COLO829 (cell line): Measurements from ENCODE around the gene TRIM14.

Experiments used
- DNase-seq: peaks from one replicate; pipeline ENCODE4 v3.0.0; 2012; ENCODE audit warnings: low spot score

Gene TRIM14, protein sequence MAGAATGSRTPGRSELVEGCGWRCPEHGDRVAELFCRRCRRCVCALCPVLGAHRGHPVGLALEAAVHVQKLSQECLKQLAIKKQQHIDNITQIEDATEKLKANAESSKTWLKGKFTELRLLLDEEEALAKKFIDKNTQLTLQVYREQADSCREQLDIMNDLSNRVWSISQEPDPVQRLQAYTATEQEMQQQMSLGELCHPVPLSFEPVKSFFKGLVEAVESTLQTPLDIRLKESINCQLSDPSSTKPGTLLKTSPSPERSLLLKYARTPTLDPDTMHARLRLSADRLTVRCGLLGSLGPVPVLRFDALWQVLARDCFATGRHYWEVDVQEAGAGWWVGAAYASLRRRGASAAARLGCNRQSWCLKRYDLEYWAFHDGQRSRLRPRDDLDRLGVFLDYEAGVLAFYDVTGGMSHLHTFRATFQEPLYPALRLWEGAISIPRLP

DNA sequence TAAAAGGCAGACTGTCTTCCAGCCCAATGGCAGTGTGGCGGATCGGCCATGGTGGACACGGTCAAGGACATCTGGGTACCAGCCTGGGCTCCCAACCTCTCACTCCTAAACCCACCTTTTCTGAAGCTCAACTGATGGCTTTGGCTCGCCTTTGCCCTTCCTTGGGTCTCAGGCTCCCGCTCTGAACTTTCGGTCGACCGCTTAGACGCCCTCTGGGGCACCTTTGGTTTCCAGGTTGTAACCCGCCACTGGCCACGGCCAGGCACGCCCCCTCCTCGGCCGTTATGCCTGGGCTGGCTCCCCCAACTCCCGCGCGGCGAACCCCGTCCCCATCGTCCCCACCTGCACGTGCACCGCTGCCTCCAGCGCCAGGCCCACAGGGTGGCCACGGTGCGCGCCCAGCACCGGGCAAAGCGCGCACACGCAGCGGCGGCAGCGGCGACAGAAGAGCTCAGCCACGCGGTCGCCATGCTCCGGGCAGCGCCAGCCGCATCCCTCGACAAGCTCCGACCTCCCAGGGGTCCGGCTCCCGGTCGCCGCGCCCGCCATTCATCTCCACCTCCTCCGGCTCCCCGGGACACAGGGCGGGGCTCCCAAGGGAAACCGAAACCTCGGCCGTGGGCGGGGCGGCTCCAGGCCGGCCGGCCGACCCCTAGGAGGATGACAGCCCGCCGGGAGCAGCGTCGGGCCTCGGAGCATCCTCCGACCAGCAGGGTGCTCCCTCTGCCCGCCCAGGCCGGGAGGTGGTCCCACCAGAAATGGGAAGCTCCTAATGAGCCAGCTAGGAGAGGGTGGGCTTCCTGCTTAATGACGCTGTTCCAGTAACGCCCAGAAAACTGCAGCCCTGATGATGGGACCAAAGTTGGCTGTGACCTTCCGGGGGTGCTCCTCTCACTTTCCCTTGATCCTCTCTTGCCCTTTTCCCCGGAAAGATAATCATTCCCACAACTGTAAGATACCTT, at the start of gene TRIM14:
Gene TRIM14 (minus strand): TSS at position 583 of the 962 bp plus-strand sequence. CDS start 34 bp downstream, at position 549.
- peak; percentile 58 for DNase-seq

GRCh38 chr9:98168153-98168780, 49.2 kb upstream of the TRIM14 start:
- no peak for DNase-seq

DNA sequence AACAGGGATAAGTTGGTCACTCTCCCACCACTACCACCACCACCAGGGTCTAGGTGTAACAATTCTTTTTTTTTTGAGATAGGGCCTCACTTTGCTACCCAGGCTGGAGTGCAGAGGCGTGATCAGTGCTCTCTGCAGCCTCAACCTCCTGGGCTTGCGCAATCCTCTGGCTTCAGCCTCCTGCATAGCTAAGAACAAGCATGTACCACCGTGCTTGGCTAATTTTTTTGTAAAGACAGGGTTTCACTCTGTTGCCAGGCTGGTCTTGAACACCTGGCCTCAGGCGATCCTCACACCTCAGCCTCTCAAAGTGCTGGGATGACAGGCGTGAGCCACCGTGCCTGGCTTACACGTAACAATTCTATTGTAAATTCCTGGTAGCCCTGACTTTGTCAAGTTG, 45.9 kb upstream of the TRIM14 start:
- DNase-seq = no peak

DNA sequence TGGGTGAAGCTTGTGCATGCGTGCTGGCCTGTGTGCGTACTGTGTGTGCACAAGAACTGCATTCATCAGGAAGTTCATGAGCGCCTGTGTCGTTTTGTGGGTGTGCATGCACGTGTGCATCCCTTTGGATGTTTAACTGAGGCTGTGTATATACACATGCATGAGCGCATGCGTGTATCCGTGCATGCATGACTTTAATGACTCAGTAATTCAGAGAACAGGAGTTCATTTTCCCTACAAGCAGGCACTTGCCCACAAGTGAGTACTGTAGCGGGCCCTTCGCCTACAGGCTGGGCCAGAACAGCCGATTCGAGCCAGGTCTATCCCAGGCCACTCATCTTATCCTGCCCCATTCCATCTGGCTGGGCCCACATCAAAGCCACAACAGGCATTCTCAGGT, 43.6 kb upstream of the TRIM14 start:
- no peak for DNase-seq

GRCh38 chr9:98161851-98162250, 42.8 kb upstream of the TRIM14 start:
- no peak for DNase-seq

DNA sequence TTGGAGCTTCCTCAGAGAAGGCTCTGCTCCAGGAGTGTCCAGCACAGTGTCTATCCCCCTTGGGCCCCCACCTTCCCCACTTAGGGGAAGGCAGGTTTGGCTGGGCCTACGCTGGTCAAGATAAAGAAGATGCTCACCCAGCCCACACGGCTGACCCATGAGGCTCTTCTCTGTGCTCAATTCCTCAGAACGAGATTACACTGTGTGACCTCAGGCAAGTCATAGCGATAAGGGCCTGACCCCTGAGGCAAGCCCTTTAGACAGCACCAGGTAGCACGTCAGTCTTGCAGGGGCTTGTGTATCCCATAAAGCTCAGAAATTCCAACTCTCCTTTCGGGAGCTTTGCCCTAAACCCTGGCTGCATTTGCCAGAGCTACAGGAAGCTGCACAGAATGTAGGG, 40.8 kb upstream of the TRIM14 start:
- DNase-seq = no peak

DNA sequence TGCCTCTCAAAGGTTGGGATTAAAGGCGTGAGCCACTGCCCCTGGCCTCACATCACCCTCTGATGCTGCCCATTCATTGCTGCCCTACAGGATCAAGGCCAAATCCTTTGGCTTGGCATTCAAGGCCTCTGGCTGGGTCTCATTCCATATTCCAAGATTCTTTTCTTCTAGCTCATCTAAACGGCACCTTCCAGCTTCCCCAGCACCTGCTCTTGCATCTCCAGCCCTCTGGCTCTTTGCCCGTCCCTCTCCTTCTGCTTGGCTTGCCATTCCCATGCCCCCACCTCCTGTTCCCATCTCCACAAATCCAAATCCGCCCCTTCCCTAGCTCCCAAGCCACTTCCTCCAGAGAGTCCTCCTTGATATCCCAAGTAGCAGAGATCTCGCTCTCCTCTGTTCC, 40.3 kb upstream of the TRIM14 start:
- no peak for DNase-seq

DNA sequence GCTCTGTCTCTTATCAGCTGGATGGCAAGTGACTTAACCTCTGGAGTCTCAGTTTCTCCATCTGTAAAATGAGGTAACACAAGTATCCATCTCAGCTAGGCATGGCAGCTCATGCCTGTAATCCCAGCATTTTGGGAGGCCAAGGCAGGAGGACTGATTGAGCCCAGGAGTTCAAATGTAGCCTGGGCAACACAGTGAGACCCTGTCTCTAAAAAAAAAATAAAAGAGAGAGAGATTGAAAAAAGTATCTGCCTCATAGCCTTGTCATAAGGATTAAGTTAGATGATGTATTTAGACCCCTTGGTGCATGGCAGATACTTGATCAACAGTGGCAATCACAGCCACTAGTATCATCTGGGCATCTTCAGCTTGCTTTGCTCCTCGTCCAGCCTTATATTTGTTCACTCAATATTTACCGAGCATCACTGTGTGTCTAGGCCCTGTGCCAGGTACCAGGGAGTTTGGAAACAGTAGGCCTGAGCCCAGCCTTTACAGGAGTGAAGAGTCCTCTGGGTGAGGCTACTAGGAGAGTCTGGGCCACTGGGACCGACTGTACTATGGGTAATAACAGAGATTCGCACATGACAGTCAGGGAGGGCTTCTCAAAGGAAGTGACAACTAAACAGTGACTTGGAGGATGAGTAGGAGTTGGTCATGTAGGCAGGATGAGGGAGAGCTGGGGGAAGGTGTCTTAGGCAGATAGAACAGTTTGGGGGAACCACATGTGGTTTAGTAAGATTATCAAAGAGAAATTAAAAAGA, 39.2 kb upstream of the TRIM14 start:
- DNase-seq = no peak

GRCh38 chr9:98157372-98157771, 38.4 kb upstream of the TRIM14 start:
- no peak for DNase-seq

DNA sequence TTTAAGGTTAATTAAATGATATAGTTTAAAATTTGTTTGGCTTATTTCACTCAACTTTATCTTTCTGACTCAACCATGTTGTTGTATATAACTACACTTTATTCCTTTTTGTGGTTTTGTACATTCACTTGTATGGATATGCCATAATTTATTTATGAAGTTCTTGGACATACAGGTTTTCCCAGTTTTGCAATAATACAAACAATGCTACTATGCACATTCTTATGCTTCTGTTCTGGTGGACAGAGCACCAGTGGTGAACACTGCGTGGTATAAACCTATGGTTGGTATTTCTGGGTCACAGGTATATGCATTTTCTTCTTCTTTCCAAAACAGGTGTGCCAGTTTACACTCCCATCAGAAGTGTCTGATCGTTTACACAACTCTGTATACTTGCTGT, 35.7 kb upstream of the TRIM14 start:
- DNase-seq = no peak

GRCh38 chr9:98152526-98152925, 33.5 kb upstream of the TRIM14 start:
- no peak for DNase-seq

GRCh38 chr9:98150721-98151120, 31.7 kb upstream of the TRIM14 start:
- no peak for DNase-seq

DNA sequence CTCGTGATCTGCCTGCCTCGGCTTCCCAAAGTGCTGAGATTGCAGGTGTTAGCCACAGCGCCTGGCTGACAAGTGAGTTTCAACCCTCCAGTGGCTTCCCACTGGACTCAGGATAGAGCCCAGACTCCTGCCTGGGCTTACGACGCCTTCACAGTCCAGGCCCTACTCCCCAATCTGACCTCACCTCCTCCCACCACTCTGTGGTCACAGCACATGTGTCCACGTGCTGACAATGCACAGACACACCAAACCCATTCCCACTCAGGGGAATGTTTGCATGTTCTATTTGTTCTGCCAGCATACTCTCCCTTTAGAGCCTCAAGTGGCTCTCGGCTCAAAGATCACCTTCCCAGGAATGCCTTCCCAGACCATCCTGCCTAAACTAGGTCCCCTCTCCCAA, 31.1 kb upstream of the TRIM14 start:
- DNase-seq = no peak

DNA sequence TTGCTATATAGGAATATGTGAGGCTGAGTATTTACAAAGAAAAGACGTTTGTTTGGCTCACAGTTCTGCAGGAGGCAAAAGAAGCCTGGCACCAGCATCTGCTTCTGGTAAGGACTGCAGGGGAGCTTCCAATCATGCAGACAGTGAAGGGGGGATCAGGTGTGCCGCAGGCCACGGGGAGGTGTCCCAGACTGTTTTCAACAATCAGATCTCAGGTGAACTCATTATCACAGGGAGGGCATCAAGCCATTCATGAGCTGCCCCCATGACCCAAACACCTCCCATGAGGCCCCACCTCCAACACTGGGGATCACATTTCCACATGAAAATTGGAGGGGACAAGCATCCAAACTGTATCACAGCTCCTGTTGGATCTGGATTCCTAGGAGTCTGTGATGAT, 30.4 kb upstream of the TRIM14 start:
- no peak for DNase-seq

DNA sequence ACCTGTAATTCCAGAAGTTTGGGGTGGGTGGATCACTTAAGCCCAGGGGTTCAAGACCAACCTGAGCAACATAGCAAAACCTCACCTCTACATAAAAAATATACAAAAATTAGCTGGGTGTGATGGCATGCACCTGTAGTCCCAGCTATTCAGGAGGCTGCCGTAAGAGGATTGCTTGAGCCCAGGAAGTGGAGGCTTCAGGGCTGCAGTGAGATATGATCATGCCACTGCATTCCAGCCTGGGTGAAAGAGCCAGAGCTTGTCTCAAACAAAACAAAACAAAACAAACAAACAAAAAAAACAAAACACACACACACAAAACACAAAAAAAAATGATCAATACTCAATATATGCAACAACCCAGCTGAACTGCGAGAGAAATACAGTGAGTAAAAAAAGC, 29.5 kb upstream of the TRIM14 start:
- no peak for DNase-seq

DNA sequence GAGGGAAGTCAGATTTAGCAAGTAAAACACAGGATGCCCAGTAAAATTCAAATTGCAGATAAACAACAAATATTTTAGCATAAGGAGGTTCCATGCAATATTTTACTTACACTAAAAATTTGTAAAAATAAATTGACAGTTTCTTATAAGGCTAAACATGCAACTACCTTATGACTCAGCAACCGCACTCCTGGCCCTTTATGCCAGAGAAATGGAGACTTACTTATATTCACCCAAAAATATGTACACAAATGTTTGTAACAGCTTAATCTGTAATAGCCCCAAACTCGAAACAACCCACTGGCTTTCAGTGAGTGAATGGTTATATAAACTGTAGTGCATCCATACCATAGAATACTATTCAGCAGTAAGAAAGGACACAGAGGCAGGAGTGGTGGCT, 28.6 kb upstream of the TRIM14 start:
- DNase-seq = no peak

GRCh38 chr9:98146101-98146991, 27.3 kb upstream of the TRIM14 start:
- DNase-seq = no peak

DNA sequence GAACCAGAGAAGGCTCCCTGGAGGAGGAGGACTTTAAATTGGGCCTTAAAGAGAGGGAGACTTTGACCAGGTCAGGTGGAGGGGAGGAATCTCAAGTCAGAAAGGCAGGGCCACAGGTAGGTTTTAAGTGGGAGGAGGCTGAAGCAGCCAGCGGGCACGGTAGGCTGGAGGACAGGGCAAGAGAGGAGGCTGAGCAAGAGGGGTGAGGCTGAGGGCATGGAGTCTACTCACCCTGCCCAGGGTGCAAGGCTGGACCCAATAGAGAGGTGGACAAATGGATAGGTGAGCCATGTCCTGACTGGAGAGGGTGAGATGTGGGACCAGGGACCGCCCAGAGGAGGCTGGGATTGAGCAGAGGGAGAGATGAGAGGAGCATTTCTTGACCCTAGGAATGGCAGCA, 25.6 kb upstream of the TRIM14 start:
- no peak for DNase-seq

DNA sequence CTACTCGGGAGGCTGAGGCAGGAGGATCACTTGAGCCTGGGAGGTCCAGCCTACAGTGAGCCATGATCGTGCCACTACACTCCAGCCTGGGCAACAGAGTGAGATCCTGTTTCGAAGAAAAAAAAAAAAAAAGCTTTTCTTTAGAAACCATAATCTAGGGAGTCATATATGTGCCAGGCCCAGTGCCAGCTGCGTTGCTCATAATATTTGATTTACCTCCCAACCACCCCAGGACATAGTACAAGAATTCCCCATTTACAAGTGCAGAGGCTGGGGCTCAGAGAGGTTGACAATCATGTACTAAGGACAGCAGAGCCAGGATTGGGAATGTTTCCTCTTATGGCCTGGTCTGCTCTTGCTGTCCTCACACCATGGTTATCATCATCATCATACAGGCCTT, 25.1 kb upstream of the TRIM14 start:
- DNase-seq = no peak

- DNase-seq = no peak
Observed at GRCh38 chr9:98142925-98143481, 24.0 kb upstream of the TRIM14 start.
